Esophagus (tissue), 2 donors: Measurements from ENCODE around the gene RETREG1. TPM values are rescaled to one million over a fixed set of nuclear protein-coding genes. Genes with fewer than 3 reads are reported as not detected.

ENCODE experiments used
- H3K27ac ChIP-seq, 2 donors: one replicate each; pipeline ENCODE4 v1.5.1; 2013; ENCODE audit warnings: low read depth in 2 of 2, mild to moderate bottlenecking in 2 of 2, inconsistent platforms in 1 of 2, low read length in 1 of 2, moderate library complexity in 1 of 2
- H3K27me3 ChIP-seq, 2 donors: one replicate each; pipeline ENCODE4 v1.6.1; 2013; ENCODE audit warnings: low read length in 2 of 2, control low read depth in 1 of 2, mild to moderate bottlenecking in 1 of 2; ENCODE audit not compliant: insufficient read depth in 2 of 2, control insufficient read depth in 1 of 2
- H3K36me3 ChIP-seq, 2 donors: one replicate each; pipeline ENCODE4 v1.6.1; 2013; ENCODE audit warnings: low read length in 1 of 2; ENCODE audit not compliant: control insufficient read depth in 2 of 2, insufficient read depth in 2 of 2
- H3K4me1 ChIP-seq, 2 donors: one replicate each; pipeline ENCODE4 v1.6.1; 2013; ENCODE audit warnings: low read length in 1 of 2; ENCODE audit not compliant: control insufficient read depth in 2 of 2, insufficient read depth in 2 of 2
- H3K4me3 ChIP-seq, 2 donors: one replicate each; pipeline ENCODE4 v1.5.1; 2013; ENCODE audit warnings: low read length in 2 of 2, mild to moderate bottlenecking in 2 of 2, low read depth in 1 of 2, moderate library complexity in 1 of 2
- H3K9me3 ChIP-seq, 2 donors: one replicate each; pipeline ENCODE4 v1.6.1; 2013; ENCODE audit warnings: mild to moderate bottlenecking in 2 of 2, low read depth in 1 of 2, low read length in 1 of 2, moderate library complexity in 1 of 2; ENCODE audit not compliant: control insufficient read depth in 2 of 2, insufficient read depth in 1 of 2
- WGBS, 2 donors: extraction: QIAGEN DNeasy Blood & Tissue Kit; methylation state at CpG; one replicate each; pipeline ENCODE4 v1.1.7; 2013; 5-methylcytosine and 5-hydroxymethylcytosine counted together
- polyA plus RNA-seq, 2 donors: library from polyadenylated mRNA; stranded (reverse); fragments of 200-250 nt; gene quantifications; one replicate each; pipeline ENCODE4 v1.2.3, GENCODE V29; 2013
- donor health status: healthy with polysubstance abuse.
- donor health status: Bipolar disorder and iron deficiency.

Gene RETREG1
- polyA plus RNA-seq, 2 donors: 1.0 TPM

DNA sequence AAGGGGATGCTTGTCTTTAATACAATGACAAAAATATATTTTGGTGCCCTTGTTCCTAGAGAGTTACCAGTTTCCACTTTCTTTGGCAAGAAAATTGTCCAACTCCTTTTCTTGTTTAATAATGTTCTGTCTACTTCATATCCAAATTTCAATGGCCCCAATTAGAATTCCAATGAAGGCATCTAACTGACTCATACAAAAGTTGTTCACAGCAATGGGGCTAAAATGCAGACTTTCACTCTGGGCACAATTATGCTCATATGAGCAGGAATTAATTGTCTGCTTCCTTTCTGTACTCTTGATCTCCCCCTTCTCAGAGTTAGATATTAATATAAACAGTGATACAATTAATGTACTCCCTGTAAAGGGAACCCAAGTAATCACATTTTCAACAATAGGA, 109.1 kb downstream of the RETREG1 start:
- Histone ChIP-seq H3K36me3 (no peaks in the 10 kb centered on the region), H3K4me1 (peaks cover 0 to 2% of the 10 kb centered on the region in 2 donors), H3K9me3 (no peaks in the 10 kb centered on the region), H3K27ac (no peak overlapping the region), H3K4me3 (no peak overlapping the region), H3K27me3 (no peaks in the 10 kb centered on the region)

- Histone ChIP-seq H3K27ac (no peak overlapping the region), H3K4me1 (peaks cover 0 to 2% of the 10 kb centered on the region in 2 donors), H3K4me3 (no peak overlapping the region), H3K9me3 (no peaks in the 10 kb centered on the region), H3K27me3 (no peaks in the 10 kb centered on the region), H3K36me3 (no peaks in the 10 kb centered on the region)
- 85 to 90% methylated on average over 6 of the region's 6 CpGs for WGBS, 2 donors
Measured at GRCh38 chr5:16505904-16506303, 110.9 kb downstream of the RETREG1 start.

- no peaks in the 10 kb centered on the region for H3K27me3 ChIP-seq
- peaks cover 0 to 2% of the 10 kb centered on the region in 2 donors for H3K4me1 ChIP-seq
- no peaks in the 10 kb centered on the region for H3K36me3 ChIP-seq
- no peak overlapping the region for H3K4me3 ChIP-seq
- H3K27ac ChIP-seq: no peak overlapping the region
- H3K9me3 ChIP-seq: no peaks in the 10 kb centered on the region
- WGBS, 2 donors: 87% methylated on average over 17 of the region's 17 CpGs
Measured at GRCh38 chr5:16505140-16505891, 111.5 kb downstream of the RETREG1 start.

GRCh38 chr5:16504571-16504970, 112.2 kb downstream of the RETREG1 start:
- Histone ChIP-seq H3K36me3 (no peaks in the 10 kb centered on the region), H3K27ac (no peak overlapping the region), H3K4me3 (no peak overlapping the region), H3K27me3 (no peaks in the 10 kb centered on the region), H3K9me3 (peaks cover 0 to 3% of the 10 kb centered on the region in 2 donors), H3K4me1 (peaks cover 0 to 2% of the 10 kb centered on the region in 2 donors)
- 89 to 92% methylated on average over 10 of the region's 10 CpGs for WGBS, 2 donors

- peaks cover 0 to 3% of the 10 kb centered on the region in 2 donors for H3K9me3 ChIP-seq
- no peaks in the 10 kb centered on the region for H3K36me3 ChIP-seq
- H3K4me3 ChIP-seq: no peak overlapping the region
- H3K27ac ChIP-seq: no peak overlapping the region
- no peaks in the 10 kb centered on the region for H3K27me3 ChIP-seq
- no peaks in the 10 kb centered on the region for H3K4me1 ChIP-seq
- 66 to 79% methylated on average over 3 of the region's 3 CpGs for WGBS, 2 donors
Measured at GRCh38 chr5:16502866-16503265, 113.9 kb downstream of the RETREG1 start.

DNA sequence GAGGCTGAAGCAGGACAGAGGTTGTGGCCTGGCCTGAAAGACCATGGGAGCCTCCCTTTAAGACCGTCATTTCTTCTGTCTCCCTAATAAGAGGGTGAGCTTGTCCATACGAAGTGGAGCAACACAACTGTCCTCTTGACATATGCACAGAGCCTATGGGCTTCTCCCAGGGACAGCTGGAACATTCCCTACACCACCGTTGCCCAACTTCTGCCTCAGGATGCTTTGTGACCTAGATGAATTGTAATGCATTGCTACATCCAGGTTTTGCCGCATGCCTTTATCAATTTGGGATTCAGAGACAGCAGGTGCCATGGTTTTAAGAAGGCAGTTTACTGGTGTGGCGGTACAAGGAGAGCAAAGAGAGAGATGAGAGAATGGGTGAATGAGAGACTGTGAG, 116.8 kb downstream of the RETREG1 start:
- Histone ChIP-seq H3K4me1 (no peaks in the 10 kb centered on the region), H3K4me3 (no peak overlapping the region), H3K27ac (no peak overlapping the region), H3K36me3 (no peaks in the 10 kb centered on the region), H3K9me3 (peaks cover 0 to 6% of the 10 kb centered on the region in 2 donors), H3K27me3 (no peaks in the 10 kb centered on the region)
- WGBS, 2 donors: 94% methylated on average over 5 of the region's 5 CpGs

DNA sequence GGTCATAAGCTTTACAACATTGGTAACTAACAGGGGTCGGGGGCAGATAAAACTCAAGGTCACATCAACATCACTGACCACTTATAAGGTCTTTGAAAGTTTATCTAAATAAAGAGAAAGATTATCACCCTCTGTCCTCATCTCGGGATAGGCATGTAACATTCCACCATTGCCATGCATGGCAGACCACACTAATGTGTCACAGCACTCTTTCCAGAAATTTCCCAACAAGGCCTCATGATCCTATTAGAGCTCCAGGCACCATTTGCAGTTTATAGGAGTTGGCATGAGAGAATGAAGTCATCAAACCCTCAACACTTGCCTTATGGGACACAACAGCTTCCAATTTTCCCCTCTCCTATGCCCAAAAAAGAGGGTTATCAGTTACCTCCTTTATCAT, 119.3 kb downstream of the RETREG1 start:
- Histone ChIP-seq H3K27me3 (no peaks in the 10 kb centered on the region), H3K27ac (no peak overlapping the region), H3K4me1 (no peaks in the 10 kb centered on the region), H3K9me3 (peaks cover 0 to 10% of the 10 kb centered on the region in 2 donors), H3K4me3 (no peak overlapping the region), H3K36me3 (no peaks in the 10 kb centered on the region)
- 81 to 87% methylated on average over 2 of the region's 2 CpGs for WGBS, 2 donors

DNA sequence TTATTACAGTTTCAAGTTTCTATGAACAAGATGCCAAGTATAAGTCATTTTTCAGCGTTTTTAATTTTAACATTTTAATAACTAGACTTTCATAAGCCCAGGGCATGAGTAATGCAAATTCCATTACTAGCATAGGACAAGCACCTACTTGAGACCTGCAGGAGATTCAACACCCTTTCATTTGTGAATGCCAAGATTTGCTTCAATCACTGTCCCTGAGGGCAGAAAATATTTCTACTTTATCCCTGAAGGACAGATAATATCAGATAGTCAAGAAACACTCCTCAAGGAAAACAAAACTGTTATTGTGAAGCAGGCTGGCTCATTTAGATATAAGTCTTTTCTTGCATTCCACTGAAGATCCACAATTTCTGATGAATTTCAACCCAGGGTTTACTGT, 123.5 kb downstream of the RETREG1 start:
- H3K9me3 ChIP-seq: peaks cover 0 to 6% of the 10 kb centered on the region in 2 donors
- no peaks in the 10 kb centered on the region for H3K27me3 ChIP-seq
- WGBS, 2 donors: 38 to 45% methylated on average over 1 of the region's 1 CpG
- H3K4me1 ChIP-seq: no peaks in the 10 kb centered on the region
- H3K36me3 ChIP-seq: no peaks in the 10 kb centered on the region
- H3K4me3 ChIP-seq: no peak overlapping the region
- no peak overlapping the region for H3K27ac ChIP-seq

DNA sequence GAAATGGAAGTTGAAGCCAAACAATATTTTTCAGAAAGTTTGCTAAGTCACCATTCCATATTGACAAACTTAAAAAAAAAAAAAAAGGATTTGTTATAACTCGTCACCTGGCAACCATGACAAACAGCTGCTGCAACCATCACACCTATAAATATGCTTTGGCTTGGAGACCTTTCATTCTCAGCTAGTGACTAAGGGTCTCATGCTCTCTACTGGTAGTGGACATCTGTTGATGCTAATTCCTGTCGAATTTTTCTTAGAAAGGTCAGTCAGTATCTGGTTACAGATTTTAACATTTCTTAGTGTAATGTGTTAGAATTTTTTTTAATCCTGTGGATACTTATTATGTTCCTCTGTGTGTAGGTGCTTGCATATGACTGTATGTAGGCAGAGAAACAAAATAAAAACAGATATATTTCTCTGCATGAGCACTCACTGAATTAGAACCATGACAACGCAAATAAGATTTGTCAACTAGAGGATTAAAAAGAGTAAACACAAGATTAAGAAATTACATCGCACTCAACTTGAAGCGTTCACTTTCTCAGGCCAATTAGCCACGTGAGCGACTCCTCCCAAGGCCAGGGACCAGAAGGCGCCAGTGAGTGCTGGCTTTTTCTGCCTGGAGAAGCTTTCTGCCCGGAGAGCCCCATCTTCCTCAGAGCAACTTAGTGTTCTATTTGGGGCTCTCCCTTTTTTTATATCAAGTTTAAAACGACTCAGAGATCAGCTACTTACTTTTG, 124.2 kb downstream of the RETREG1 start:
- Histone ChIP-seq H3K36me3 (no peaks in the 10 kb centered on the region), H3K27me3 (no peaks in the 10 kb centered on the region), H3K27ac (peak overlapping the region in 1 of 2 donors; percentile 34), H3K4me1 (no peaks in the 10 kb centered on the region), H3K9me3 (peaks cover 0 to 6% of the 10 kb centered on the region in 2 donors), H3K4me3 (no peak overlapping the region)
- 36 to 44% methylated on average over 10 of the region's 10 CpGs for WGBS, 2 donors
